ENCODE results near the gene ARSA.

ARSA gene

DNA sequence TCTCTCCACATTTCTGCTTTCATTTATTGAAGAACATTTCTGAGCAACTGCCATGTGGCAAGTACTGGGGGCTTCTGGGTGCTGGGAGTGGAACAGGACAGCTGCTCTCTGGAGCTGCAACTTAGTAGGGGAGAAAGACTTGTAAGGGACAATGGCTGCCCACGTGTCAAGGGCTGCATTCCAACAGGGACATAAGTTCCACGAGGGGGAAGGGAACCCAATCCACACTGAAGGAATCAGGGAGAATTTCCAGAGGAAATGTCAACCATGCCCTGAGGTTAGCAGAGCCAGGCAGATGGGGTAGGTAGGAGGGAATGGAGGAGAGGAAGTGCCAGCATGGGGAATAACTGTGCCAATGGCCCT, 25.6 kb downstream of the ARSA start:
- DNase-seq, result no peak

DNA sequence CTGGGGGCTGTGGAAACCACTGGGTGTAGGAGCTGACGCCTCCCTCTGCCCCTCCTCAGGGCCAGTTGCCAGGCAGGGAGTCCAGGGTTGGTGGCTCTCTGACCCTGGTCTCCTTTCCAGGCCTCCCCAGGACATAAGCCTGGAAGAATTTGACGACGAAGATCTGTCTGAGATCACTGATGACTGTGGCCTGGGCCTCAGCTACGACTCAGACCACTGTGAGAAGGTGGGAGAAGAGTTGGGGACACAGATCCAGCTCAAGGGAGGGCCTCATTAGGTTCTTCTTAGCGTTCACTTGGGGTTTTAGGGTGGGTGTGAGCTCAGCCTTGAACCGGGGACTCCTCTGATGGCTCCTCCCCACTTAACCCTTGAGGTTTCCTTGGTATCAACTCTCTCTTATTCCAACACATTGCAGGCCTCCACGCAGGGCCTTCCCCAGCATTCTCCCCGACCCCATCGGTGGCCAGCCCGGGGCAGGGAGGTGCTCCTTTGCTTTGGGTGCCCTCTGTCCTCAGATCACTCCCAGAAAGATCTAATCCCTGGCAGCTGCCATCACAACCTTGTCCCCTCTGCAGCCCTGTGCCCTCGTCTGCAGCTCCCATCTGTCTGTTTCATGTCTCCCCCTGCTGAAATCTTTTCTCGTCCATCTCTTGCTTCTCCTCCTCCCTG, 26.1 kb downstream of the ARSA start:
- DNase-seq, result peak; percentile 6

DNA sequence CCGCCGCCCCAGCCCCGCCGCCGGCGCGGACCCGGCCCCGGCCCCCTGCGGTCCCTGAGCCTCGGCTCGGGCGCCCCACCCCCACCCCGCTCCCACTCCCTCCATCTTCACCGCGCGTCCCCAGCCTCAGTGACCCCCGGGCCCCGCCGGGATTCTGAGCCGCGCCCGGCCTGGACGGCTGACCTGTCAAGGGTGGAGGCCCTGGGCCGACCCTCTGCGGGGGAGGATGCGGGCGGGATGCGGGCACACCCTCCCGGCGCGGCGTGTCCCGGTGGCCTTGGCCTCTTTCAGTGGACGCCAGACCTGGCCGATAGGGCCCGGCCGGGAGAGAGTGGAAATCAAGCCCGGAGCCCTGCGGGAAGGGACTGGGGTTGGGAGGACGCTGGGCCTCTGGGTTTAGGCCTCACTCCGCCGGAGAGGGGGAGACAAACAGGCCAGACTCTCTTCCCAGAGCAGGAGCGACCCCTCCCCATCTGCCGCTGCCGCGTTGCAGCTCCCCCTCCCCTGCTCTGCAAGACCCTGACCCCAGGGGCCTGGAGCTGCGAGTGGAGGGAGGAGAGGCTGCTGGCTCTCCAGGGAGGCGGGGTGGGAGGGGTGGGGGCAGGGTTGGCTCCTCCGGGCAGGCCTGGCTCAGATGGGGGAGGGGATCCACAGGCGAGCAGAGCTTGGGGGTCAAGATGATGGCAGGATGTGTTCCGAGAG, 26.8 kb downstream of the ARSA start:
- DNase-seq, result no peak

DNA sequence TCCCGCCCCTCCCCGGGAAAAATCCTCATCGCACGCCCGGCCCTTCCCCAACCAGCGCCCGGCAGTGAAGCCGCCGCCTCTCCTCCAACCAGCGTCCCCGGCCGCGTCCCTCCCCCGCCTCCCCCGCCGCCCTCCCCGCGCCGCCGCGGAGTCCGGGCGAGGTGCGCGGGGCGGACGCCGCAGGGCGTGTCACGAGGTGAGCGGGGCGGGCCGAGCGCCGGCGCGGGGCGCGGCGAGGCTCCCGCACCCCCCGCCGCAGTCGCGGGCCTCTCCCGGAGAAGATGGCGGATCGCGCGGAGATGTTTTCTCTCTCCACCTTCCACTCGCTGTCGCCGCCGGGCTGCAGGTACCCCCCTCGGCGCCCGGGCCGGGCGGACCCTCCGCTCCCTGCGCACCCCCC, 27.4 kb downstream of the ARSA start, which contains the start of gene MAPK8IP2:
MAPK8IP2 (plus strand) TSS at position 256 of the 400 bp plus-strand sequence; CDS start at position 282, 26 bp downstream.
- DNase-seq, result peak; percentile 58

DNA sequence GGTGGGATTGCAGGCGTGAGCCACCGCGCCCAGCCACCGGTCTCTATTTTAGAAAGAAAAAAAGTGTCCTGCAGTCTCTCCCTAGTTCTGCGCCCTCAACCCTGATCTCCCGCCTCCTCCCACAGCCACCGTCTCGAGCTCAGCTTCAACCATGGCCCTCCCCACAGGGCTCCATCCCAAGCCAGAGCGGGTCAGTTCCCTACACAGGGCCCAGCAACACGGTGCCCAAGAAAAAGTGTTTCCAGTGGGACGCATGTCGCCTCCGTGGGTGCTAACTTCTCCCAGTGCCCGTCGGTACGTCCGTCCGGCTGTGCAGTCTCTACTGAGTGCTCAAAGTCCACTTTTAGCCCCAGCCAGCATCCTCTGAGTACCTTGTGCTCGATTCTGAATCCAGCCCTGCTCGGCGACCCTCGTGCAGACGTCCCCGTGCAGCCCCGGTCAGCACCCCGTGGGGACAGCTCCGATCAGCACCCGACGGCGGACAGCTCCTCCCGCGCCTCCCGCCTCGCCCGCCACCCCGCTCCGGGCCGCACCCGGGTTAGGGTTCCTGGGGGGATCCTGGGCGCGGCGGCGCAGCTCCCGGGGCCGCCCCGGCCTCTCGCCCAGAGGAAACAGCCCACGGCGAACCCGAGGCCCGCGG, 28.0 kb downstream of the ARSA start:
- DNase-seq, result peak; percentile 43

DNA sequence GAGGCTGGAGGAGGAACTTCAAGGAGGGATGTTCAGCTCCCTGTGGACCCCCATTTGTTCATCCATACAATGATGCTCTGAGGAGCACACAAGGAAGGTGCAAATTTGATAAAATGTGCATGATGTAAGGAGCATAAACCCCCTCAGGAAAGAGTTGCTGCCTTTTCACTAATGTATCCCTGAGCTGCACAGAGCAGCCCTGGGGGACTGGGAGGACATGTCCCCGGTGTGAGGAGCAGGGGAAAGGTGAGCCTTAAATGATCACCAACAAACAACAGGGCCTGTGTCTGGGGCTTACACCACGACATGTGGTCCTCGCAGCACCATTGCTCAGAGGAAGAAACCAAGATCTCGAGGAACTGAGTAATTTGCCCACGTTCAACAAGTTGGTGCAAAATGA, 30.9 kb downstream of the ARSA start:
- no peak for DNase-seq

DNA sequence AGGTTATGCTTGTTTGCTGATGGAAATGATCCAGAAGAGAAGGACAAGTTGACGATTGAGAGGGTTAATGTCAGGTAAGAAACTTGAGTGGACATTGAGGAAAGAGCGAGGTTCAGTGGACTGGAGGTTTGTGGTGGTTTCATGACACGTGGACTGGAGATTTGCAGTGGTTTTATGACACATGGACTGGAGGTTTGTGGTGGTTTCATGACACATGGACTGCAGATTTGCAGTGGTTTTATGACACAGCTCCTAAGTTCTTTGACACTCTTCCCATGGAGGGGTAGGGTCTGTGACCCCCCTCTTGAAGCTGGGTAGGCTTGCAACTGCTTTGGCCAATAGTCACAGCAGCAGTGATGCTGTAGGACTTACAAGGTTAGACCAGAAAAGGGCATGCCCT, 32.8 kb downstream of the ARSA start:
- no peak for DNase-seq

DNA sequence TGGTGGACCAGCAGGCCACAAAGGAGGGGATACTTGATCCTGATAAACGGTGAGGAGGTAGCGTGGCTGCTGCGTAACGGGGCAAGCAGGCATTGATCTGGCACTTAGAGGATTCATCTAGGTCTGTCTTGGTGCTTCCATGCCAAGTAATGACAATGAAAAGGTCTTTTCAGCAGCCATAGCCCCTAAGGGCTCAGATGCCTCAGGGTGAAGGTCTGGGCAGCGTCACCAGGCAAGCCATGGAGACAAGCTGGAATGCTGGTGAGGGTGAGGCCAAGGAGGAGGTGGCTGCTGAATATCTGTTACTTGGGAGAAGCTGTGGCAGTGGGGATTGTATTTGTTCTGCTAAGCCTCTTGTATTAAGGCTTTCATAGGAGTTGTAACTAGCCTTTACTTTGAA, 40.5 kb downstream of the ARSA start:
- DNase-seq, result no peak

DNA sequence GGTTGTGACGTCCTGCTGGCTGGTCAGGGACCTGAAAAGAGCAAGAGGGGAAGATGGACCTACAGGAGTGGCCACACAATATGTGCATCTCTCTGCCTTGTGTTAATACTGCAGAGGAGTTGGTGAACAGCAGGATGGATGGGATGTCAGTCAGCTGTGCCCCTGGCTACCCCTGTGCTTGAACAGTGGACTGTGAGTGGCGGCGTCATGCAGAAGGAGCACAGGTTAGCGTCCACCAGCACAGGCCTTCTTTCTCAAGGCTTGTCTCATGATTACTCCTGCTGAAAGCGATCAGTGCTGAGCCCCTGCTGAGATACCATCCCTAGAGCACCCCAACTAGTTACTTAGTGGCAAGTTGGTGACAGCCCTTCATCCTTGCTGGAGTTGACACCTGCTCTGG, 41.5 kb downstream of the ARSA start:
- no peak for DNase-seq

DNA sequence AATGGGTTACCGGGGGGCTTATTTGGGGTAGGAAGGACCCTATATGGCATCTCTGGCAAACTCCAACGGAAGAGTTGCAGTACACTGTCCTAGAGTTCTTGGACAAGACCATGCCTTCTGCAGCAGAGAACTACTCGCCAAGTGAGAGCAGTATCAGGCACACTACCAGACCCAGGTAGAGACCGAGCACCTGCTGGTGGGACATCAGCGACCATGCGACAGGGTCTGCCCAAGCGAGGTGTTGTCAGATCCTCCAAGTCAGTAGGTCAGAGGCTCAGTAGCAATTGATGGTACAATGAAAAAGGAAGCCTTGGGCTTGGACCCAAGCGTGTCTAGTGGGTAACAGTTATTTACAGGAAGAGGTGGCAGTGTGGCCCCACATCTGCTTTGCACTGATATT, 42.2 kb downstream of the ARSA start:
- DNase-seq, result no peak

DNA sequence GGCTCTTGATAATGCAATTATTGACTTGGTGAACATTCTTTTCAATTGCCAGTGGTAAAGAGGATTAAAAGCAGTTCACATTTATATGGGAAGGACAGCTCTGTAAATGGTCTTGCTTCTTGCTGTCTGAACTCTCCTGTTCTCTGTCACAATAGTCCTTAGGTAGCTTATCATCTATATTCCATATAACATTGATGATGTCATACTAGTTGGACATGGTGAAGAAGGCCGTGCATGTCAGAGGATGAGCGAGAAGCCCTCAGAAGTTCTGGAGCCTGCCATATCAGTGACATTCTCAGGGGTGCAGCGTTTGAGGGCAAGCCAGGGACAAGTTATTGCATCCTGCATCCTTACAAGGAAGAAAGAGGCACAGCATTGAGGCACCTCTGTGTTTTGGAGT, 42.7 kb downstream of the ARSA start:
- DNase-seq, result no peak

DNA sequence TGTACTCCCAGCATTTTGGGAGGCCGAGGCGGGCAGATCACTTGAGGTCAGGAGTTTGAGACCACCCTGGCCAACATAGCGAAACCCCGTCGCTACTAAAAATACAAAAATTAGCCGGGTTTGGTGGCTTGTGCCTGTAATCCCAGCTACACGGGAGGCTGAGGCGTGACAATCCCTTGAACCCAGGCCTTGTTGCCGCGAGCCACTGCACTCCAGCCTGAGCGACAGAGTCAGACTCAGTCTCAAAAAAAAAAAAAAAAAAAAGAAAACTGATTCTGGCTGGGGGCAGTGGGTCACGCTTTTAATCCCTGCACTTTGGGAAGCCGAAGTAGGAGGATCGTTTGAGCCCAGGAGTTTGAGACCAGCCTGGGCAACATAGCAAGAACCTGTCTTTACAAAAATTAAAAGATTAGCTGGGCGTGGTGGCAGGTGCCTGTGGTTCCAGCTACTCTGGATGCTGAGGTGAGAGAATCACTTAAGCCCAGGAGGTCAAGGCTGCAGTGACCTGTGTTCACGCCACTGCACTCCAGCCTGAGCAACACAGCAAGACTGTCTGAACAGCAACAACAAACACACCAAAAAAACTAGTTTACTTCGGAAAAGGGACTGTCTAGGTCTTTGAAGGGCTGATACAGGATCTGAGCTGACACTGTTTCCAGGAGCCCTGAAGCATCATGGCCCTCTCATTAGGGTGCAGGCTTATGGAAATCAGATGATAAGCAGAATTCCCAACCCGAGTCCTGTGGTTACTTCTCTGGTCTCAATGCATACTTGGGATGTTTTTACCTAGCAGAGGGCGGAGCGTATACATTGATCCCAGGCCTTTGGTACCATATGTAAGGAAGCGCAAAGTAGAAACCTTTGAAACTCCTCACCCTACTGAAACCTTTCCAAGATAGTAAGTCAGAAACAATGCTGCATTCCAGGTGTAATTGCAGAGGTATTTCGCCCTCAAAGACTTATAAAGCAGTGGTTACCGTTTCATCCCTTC, 43.6 kb downstream of the ARSA start:
- DNase-seq, result no peak

DNA sequence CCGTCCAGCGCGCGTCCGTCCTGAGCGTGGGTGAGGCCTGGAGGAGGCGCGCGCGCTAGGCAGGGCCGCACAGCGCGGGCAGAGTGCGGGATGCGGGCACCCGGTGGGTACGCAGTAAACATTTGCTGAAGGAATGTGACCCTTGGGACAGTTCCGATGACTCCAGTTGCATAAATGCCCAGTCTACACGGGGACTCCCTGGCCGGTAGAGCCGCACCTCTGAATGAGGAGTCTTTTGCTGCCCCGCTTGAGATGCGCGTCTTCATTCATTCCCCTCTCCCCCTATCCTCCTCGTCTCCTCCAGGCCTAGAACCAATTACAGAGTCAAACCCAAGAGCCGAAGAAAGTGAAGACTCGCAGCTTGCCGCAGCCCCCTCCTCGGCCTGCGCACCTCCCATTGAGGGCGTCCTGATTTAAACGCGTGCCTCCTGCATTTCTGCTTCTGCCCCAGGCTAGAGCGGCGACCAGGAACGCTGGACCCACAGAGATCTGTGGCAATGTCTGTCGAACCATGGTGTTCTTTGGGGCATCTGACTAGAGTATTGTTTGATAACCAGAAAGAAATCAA, 44.6 kb downstream of the ARSA start:
- peak; percentile 39 for DNase-seq

DNA sequence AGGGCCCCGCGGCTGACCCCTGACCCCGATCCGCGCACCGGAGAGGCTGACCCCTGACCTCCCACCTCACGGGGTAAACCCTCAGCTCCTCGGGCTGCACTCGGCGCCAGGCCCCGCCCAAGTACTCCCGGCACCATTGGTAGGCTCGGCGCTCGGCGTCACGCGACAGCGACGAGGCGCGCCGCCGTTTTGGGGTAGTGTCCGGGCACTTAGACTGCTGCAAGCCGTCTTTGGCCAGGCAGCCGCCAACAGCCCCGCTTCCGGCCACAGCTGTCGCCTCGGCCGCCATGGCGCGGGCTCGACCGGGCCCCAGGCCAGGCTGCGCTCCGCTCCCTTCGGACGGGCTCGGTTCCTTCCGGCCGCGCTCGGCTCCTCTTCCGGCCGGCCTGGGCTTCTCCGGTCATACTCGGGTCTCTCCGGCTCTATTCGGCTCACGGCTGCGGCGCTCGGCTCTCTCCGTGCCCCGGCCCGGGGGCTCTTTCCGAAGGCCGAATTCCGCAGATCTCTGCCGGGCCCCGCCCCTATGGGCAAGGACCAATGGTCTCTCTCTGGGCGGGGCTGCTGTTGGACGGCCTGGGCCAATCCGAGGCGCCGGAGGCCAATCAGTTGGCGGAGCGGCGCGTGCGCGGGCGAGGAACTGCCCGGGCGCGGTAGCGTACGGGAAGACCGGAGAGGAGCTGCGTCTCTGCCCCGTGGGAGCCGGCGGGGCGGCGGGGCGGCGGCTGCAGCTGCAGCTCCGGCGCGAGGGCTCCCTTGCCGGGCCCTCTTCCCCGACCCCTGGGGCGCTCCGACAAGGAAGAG, 45.3 kb downstream of the ARSA start, which contains the start of gene CHKB:
CHKB (minus strand) TSS at position 357 of the 801 bp plus-strand sequence; CDS start at position 289, 68 bp downstream.
- DNase-seq, result peak; percentile 99

DNA sequence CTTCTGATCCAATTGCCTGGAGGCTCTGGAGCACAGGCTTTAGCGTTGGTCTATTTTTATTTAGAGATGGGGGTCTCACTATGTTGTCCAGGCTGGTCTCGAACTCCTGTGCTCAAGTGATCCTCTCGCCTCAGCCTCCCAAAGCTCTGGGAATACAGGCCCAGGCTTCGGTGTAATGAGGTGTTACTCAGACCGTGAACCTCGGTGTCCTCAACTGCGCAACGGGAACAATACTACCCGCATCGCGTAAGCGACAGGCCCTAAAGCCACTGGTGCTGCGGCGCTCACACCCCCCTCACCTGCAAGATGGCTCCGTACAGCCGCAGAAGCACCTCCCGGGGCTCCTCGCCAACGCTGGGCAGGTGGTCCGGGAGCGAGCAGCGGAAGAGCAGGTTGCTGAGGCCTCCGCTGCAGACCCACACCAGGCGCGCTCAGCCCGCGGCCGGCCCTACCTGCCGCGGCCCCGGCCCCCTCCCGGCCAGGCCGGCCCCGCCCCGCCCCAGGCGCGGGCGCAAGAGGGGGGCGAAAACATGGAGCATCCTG, 45.9 kb downstream of the ARSA start:
- peak; percentile 71 for DNase-seq

DNA sequence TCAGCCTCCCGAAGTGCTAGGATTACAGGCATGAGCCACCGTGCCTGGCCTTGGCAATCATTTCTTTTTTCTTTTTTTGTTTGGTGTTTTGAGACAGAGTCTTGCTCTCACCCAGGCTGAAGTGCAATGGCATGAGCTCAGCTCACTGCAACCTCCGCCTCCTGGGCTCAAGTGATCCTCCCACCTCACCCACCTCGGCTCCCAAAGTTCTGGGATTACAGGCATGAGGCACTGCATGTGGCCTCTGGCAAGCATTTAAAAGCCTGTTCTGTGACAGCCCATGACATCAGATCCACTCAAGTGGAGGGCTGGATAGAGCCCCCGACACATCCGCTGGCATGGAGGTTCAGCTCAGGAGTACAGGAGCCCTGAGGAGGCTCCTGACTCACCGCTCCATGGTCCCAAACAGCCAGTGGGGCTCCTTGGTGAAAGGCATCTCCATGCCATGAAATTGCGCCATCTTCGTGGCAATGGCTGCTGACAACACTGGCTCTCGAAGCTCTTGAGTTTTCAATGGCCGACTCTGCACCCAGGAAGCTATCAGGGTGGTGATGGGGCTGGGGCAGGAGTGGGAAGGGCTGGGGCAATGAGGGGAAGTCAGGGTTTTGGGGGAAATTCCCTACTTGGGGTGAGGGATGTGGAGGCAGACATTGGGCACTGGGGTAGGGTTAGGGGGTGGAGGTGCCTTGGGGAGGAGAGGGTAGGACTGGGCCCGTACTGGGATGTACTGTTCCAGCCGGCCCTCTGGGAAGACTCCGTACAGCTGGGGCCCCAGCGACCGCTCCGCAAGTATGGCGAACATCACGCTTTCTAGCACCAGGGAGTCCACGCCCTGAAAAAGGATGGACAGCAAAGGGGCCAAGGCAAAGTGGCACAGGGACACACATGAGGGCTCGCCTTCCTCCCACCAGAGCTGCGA, 46.7 kb downstream of the ARSA start:
- DNase-seq, result no peak

DNA sequence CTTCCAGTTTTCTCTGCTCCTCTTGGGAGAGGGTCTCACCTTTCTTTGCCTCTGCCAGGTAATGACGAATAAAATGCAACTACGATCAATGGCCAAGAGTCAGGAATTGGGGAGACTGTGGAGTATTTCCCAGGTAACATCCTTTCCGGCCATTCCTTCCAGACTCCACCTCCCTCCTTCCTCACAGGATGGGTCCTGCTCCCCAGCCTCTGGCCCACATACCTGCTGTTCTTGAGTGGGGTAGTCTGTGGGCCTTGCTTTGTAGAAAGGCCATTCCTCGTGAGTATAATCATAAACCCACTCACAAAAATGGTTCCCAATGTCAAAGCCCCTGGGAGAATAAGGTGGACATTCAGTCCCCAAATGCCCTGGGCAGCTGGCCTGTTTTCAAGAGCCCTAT, 48.2 kb downstream of the ARSA start:
- no peak for DNase-seq

DNA sequence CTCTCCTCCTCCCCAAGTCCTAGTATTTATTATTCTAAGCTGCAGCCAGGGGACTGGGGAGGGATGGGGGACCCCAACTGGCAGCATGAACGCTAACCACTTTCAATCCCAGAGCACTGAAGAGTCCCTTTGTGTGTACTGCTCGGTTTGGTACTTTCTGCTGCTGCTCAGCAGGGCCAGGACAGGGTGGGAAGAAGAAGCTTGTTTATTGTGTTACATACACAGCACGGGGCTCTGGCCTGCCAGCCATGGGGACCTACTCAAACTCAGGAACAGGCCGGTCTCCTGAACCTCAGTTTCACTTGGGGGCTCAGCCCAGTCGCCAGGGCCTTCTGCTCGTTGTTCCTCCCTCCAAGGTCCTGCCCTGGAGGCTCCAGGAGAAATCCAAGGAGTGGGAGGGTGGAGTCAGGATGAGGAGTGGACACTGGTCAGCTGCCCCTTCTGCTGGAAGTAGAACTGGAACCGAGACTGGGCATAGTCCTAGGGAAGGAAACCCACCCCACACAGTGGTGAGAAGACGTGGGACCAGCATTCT, 49.1 kb downstream of the ARSA start:
- no peak for DNase-seq

DNA sequence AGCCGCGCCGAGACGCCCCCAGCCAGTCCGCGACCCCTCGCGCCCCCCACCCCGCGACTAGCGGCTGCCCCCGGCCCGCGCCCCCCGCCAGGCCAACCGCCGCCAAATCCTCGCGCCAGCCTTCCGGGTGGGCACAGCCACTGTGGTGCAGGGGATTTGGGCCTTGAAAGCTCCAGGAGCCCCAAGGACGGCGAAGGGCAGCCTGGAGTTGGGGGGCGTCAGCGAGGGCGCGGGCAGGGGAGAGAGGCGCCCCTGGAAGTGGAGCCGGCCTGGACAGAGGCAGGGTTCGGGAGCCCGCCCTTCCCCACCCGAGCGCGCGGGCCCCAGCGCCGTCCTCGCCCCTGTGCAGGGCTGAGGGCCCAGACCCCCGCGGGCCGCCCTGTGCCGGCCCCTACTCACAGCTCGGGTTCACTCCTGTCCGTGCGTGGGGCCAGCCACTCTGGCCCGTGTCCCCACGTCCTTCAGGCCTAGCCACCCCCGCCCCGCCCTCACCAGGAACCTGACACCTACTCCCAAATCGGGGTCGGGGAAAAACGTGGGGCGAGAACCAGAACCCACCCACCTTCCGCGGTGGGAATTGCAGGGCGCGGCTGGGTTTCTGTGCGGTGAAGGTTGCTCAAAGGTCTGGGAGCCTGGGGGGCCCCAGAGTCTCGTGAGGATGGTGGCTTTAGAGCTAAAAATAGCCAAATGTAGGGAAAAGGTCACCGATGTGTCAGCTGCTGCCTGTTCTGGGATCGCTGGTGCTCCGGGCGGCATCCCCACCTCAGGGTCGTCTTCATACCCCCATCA, 49.8 kb downstream of the ARSA start, which contains the start of gene CPT1B:
CPT1B (minus strand) TSS at position 441 of the 789 bp plus-strand sequence. CDS start 512 bp downstream, outside the sequence.
- DNase-seq, result peak; percentile 48
